Measurements from ENCODE around the gene ANKRD62.
"Not testable (repeated sequence)": the region's sequence is repeated elsewhere in the genome, so short reads cannot be mapped to it uniquely, and the experiment has no call there.

The ANKRD62 gene

GRCh38 chr18:12066910-12067511, 26.6 kb upstream of the ANKRD62 start:
- DNase-seq = no peak

- DNase-seq = no peak
These were observed 26.0 kb upstream of the ANKRD62 start for GRCh38 chr18:12067671-12068070.

GRCh38 chr18:12068316-12068949, 25.2 kb upstream of the ANKRD62 start:
- not testable (repeated sequence) for DNase-seq

- DNase-seq = no peak
These were observed 24.7 kb upstream of the ANKRD62 start for GRCh38 chr18:12068950-12069320.

- DNase-seq = not testable (repeated sequence)
These were observed 22.6 kb upstream of the ANKRD62 start for GRCh38 chr18:12071066-12071465.

- no peak for DNase-seq
These were observed 20.6 kb upstream of the ANKRD62 start for GRCh38 chr18:12072996-12073395.

- no peak for DNase-seq
These were observed 18.9 kb upstream of the ANKRD62 start for GRCh38 chr18:12074736-12075135.

GRCh38 chr18:12076424-12077140, 17.1 kb upstream of the ANKRD62 start:
- no peak for DNase-seq

- DNase-seq = not testable (repeated sequence)
These were observed 15.6 kb upstream of the ANKRD62 start for GRCh38 chr18:12077994-12078393.

GRCh38 chr18:12079491-12080237, 14.0 kb upstream of the ANKRD62 start:
- DNase-seq = no peak

- no peak for DNase-seq
These were observed 8.5 kb upstream of the ANKRD62 start for GRCh38 chr18:12085136-12085535.

GRCh38 chr18:12085786-12086185, 7.9 kb upstream of the ANKRD62 start:
- no peak for DNase-seq

GRCh38 chr18:12086249-12086648, 7.4 kb upstream of the ANKRD62 start:
- no peak for DNase-seq

- DNase-seq = no peak
These were observed 6.8 kb upstream of the ANKRD62 start for GRCh38 chr18:12086677-12087470.

GRCh38 chr18:12087471-12088025, 6.1 kb upstream of the ANKRD62 start:
- DNase-seq = no peak

GRCh38 chr18:12088096-12088495, 5.5 kb upstream of the ANKRD62 start:
- DNase-seq = no peak

GRCh38 chr18:12088731-12089375, 4.8 kb upstream of the ANKRD62 start:
- no peak for DNase-seq

- no peak for DNase-seq
These were observed 2.0 kb upstream of the ANKRD62 start for GRCh38 chr18:12091538-12092141.

GRCh38 chr18:12092398-12093229, 1.0 kb upstream of the ANKRD62 start:
- DNase-seq = peak; percentile 49 to 64 (median 52)

GRCh38 chr18:12098374-12098773, 4.7 kb downstream of the ANKRD62 start:
- no peak for DNase-seq
